ENCODE measurements around the gene SAMD11. TPM values are rescaled to one million over a fixed set of nuclear protein-coding genes. Genes with fewer than 3 reads are reported as not detected.

The SAMD11 gene
- total and polyA plus RNA-seq, 2 donors (not counting 1 experiment from before 2014, with no cell fraction given): not detected

DNA sequence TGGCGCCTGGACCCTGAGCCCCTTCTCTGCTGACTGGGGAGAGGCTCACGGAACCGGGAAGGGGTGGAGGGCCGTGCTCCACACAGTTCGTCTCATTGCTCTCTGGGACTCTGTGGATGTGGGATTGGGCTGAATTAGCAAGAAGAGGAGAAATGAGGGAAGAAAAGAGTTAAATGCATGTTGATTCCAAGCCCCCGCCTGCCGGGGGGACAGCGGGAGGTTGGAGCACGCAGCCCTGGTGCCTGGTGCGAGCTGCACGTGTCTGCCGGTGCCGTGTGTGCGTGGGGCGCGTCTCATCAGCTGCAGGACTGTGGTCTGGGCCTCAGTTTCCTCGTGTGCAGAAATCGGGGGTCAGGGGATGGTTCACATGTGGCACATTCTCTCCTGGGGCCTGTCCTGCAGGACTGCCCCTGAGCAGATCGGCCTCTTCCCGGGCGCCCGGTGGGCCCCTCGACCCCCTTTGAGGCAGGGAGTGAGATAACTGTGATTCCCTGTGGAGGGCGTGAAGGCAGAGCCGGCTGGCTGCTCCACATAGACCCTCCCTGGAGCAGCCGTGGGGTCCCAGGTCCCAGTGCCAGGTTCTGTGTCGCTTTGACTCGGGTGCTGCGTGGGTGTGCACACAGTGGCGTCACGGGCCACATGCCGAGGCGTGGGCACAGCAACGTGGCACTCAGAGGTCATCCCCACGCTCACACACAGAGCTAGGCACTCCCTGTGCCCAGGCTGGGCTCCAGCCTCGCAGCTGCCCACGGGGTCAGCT is 11.4 kb downstream of the SAMD11 start:
- Mint-ChIP-seq H3K4me1 (peaks cover 3% of the 10 kb centered on the region), H3K27ac (no peak overlapping the region), H3K9me3 (ENCODE audit: insufficient read depth) (no peaks in the 10 kb centered on the region), H3K27me3 (peaks cover 23% of the 10 kb centered on the region), H3K4me3 (no peak overlapping the region)
- ChIA-PET CTCF (no interaction called here), POLR2A (no interaction called here)
- peaks cover 0 to 67% (median 16%) of the 10 kb centered on the region in 4 experiments for H3K27me3 ChIP-seq (replicated peaks in 1 of 4; ENCODE audit: control extremely low read depth in 1 of 4, control insufficient read depth in 3 of 4, insufficient read depth in 4 of 4, low read length in 3 of 4)
- H3K27ac ChIP-seq (ENCODE audit: low read length in 2 of 2): no peak overlapping the region
- TF ChIP-seq, protein P1, sequence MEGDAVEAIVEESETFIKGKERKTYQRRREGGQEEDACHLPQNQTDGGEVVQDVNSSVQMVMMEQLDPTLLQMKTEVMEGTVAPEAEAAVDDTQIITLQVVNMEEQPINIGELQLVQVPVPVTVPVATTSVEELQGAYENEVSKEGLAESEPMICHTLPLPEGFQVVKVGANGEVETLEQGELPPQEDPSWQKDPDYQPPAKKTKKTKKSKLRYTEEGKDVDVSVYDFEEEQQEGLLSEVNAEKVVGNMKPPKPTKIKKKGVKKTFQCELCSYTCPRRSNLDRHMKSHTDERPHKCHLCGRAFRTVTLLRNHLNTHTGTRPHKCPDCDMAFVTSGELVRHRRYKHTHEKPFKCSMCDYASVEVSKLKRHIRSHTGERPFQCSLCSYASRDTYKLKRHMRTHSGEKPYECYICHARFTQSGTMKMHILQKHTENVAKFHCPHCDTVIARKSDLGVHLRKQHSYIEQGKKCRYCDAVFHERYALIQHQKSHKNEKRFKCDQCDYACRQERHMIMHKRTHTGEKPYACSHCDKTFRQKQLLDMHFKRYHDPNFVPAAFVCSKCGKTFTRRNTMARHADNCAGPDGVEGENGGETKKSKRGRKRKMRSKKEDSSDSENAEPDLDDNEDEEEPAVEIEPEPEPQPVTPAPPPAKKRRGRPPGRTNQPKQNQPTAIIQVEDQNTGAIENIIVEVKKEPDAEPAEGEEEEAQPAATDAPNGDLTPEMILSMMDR (IDR thresholded peaks at IDR 0.05): no peak
- TF ChIP-seq EZH2 (IDR thresholded peaks at IDR 0.05; ENCODE audit: borderline replicate concordance, insufficient read depth, low read depth, low read length, poor library complexity, severe bottlenecking): no peak
- intact Hi-C loops (cut with micrococcal nuclease): no loop called here
- H3K36me3 ChIP-seq (replicated peaks in 1 of 2; ENCODE audit: control extremely low read depth in 1 of 2, control insufficient read depth in 1 of 2, extremely low read depth in 1 of 2, insufficient read depth in 2 of 2, low read length in 1 of 2): no peaks in the 10 kb centered on the region
- 31% methylated on average over 37 of the region's 37 CpGs for WGBS (ENCODE audit: insufficient coverage)
- H3K4me2 ChIP-seq (replicated peaks; ENCODE audit: low read depth, low read length, poor library complexity, severe bottlenecking): no peak overlapping the region
- no peak overlapping the region for H3K9ac ChIP-seq (ENCODE audit: low read length)
- H3K4me1 ChIP-seq (ENCODE audit: control insufficient read depth in 2 of 2, insufficient read depth in 2 of 2, low read length in 2 of 2): peaks cover 11 to 14% of the 10 kb centered on the region in 2 donors
- H2AFZ ChIP-seq (ENCODE audit: insufficient read depth, low read depth, low read length, poor library complexity, severe bottlenecking): no peak overlapping the region
- no peak overlapping the region for H3K4me3 ChIP-seq (ENCODE audit: control extremely low read depth in 1 of 5, extremely low read depth in 1 of 5, insufficient read depth in 1 of 5, low read depth in 2 of 5, low read length in 4 of 5)
- peaks cover 0 to 9% (median 0%) of the 10 kb centered on the region in 3 donors for H3K9me3 ChIP-seq (ENCODE audit: control extremely low read depth in 1 of 3, control insufficient read depth in 2 of 3, insufficient read depth in 1 of 3, low read length in 2 of 3)
- H3K79me2 ChIP-seq (ENCODE audit: control insufficient read depth, insufficient read depth, low read length): no peaks in the 10 kb centered on the region
- H4K20me1 ChIP-seq (ENCODE audit: control insufficient read depth, insufficient read depth, low read length, poor library complexity, severe bottlenecking): no peaks in the 10 kb centered on the region
- DNase-seq: no peak
- ATAC-seq (ENCODE audit: low read depth): no peak

DNA sequence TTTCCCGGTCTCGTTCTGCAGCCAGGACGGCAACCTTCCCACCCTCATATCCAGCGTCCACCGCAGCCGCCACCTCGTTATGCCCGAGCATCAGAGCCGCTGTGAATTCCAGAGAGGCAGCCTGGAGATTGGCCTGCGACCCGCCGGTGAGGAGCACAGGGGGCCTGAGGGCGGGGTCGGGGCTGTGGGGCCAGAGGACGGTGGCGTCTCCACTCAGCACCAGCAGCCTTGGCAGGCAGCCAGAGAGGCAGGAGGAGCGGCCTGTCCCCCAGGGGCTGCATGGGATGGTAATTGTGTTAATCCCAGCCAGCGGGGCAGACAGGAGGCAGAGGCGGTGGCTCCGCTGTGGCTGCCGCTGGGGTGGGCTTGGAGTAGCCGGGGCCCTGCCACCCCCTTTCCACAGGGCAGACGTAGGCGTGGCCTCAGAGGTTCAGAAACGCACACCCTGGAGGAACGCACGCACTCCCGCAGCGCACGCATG is 12.1 kb downstream of the SAMD11 start:
- POLR2A ChIA-PET: no interaction called here
- WGBS (ENCODE audit: insufficient coverage): 48% methylated on average over 25 of the region's 30 CpGs
- H3K27me3 Mint-ChIP-seq: peaks cover 26% of the 10 kb centered on the region

More for the DNA sequence above, 12.1 kb downstream of the SAMD11 start:
- intact Hi-C loops (cut with micrococcal nuclease): no loop called here
- DNase-seq (no peak), ATAC-seq (ENCODE audit: low read depth) (no peak)
- Histone ChIP-seq H2AFZ (ENCODE audit: insufficient read depth, low read depth, low read length, poor library complexity, severe bottlenecking) (no peak overlapping the region), H3K79me2 (ENCODE audit: control insufficient read depth, insufficient read depth, low read length) (no peaks in the 10 kb centered on the region), H3K4me1 (ENCODE audit: control insufficient read depth in 2 of 2, insufficient read depth in 2 of 2, low read length in 2 of 2) (peaks cover 15 to 19% of the 10 kb centered on the region in 2 donors), H3K9ac (ENCODE audit: low read length) (no peak overlapping the region), H3K27ac (ENCODE audit: low read length in 2 of 2) (no peak overlapping the region), H3K36me3 (replicated peaks in 1 of 2; ENCODE audit: control extremely low read depth in 1 of 2, control insufficient read depth in 1 of 2, extremely low read depth in 1 of 2, insufficient read depth in 2 of 2, low read length in 1 of 2) (no peaks in the 10 kb centered on the region), H3K4me3 (ENCODE audit: control extremely low read depth in 1 of 5, extremely low read depth in 1 of 5, insufficient read depth in 1 of 5, low read depth in 2 of 5, low read length in 4 of 5) (no peak overlapping the region), H3K27me3 (replicated peaks in 1 of 4; ENCODE audit: control extremely low read depth in 1 of 4, control insufficient read depth in 3 of 4, insufficient read depth in 4 of 4, low read length in 3 of 4) (peaks cover 0 to 69% (median 20%) of the 10 kb centered on the region in 4 experiments), H3K9me3 (ENCODE audit: control extremely low read depth in 1 of 3, control insufficient read depth in 2 of 3, insufficient read depth in 1 of 3, low read length in 2 of 3) (peaks cover 0 to 9% (median 0%) of the 10 kb centered on the region in 3 donors), H3K4me2 (replicated peaks; ENCODE audit: low read depth, low read length, poor library complexity, severe bottlenecking) (no peak overlapping the region), H4K20me1 (ENCODE audit: control insufficient read depth, insufficient read depth, low read length, poor library complexity, severe bottlenecking) (peaks cover 5% of the 10 kb centered on the region)
- Mint-ChIP-seq H3K4me1 (peaks cover 8% of the 10 kb centered on the region), H3K27ac (no peak overlapping the region), H3K9me3 (ENCODE audit: insufficient read depth) (no peaks in the 10 kb centered on the region), H3K4me3 (no peak overlapping the region)
- TF ChIP-seq, protein P1 (IDR thresholded peaks at IDR 0.05): no peak
- TF ChIP-seq EZH2 (IDR thresholded peaks at IDR 0.05; ENCODE audit: borderline replicate concordance, insufficient read depth, low read depth, low read length, poor library complexity, severe bottlenecking): no peak
- CTCF ChIA-PET: no interaction called here
